CD4-positive, alpha-beta T cell treated with Interleukin-15 for 4 hours (primary cell): Measurements from ENCODE around the gene DSTN.

Experiments used
- DNase-seq: peaks from one replicate; pipeline ENCODE4 v3.0.0-alpha.2; 2020; ENCODE audit warnings: low spot score

Gene DSTN

DNA sequence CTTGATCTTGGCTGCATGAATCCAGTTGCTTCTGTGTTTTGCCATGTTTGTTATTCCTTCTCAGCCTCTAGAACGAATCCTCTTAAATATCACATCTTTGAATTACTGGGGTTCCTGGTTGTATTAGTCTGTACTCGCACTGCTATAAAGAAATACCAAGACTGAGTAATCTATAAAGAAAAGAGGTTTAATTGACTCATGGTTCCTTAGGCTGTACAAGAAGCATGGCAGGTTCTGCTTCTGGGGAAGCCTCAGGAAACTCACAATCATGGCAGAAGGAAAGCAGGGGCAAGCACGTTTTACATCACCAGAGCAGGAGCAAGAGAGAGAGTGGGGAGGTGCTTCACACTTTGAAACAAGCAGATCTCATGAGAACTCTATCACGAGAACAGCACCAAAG is 20.7 kb upstream of the DSTN start:
- DNase-seq: no peak

DNA sequence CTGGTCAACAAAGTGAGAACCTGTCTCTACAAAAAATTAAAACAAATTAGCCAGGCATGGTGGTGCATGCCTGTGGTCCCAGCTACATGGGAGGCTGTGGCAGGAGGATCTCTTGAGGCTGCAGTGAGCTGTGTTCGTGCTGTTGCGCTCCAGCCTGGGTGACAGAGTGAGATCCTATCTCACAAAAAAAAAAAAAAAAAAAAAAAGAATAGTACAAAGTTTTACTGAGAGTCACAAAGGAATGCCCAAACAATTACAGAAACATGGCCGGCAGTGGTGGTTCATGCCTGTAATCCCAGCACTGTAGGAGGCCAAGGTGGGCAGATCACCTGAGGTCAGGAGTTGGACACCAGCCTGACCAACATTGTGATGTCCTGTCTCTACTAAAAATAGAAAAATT is 14.8 kb upstream of the DSTN start:
- DNase-seq: no peak

DNA sequence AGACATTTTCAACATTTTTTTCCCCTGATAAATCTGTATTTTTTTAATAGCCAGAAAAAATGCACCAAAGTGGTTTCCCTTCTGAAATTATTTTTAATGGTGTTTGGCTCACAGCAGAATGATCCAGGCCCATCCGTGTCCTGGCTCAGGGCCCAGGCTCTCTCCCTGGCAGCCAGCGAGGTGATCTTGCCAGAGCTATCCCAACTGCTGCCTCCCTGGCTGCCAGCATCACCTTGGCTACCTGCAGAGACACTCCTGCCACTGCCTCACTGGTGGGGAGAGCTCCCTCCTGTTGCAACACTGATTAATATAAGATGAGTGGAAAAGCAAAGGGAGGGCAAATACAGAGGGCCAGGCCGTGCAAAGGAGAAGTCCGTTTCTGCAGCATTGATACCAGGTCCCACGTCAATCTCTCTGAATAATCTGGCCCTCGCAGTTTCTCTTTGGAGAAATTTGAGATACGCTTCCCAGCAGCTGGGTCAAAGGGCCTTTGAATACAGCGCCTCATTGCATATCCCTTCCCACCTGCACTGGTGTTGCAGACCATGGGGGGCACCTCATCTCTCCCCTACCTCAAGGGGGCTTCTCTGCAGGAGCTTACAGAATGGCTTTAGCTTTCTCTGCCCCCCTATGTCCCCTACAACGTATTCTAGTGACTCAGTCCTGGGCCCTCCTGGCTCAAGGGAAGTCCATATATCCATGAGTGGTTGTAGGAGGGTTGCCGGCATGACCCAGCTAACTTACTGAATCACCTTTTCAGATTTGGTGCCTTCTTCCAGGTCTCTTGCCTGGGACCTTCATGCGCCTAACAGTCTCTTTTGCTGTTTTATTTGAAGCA is 12.8 kb upstream of the DSTN start:
- DNase-seq: no peak

DNA sequence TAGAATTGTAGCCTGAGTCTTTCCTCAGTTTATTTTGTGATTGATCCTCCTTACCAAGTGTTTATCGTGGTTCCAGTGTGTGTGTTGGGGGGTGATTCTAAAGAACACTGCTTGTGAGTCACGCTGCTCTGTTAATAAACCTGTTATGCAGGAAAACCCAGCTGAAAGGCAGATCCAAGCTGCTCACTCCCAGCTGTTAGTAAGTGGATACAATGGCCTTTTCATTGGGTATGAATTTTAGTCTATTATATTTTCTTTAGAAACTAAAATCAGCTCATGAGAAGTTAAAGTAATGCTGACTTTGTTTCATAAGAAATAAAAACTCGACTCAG is 12.2 kb upstream of the DSTN start:
- DNase-seq: no peak

DNA sequence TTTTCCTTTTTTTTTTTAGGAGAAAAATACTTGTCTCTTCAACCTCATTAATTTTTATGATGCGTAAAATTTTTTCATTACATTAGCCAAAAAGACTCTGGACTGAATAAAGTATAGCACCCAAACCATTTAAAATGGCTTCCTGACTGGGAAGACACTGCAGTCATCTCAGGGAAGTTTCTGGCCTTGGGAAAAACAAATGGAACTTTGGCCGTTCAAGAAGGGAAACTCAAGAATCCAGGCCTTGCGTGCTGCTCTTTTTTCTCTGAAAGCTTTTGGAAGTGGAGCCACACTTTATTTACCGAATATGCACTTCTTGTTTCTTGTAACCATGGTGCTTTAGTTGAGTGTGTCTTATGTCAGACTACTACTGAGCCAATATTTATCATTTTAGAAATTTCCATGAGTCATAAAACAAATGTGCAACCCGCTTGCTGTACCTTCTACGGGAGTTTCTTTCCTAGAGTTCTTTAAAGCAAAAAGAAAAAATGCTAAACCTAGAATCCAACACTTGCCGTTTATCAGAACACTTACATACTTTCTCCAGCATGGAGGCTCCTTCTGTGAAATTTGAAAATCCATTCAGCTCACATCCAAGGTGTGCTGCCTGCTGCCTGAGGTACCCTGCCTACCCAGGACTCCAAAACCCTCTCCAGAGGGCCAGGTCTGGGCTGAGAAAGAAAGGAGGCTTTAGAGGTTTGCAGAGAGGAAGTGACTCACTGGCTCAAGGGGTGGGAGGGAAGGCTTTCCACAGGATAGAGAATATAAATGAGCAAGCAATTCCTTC is 11.5 kb upstream of the DSTN start:
- no peak for DNase-seq

DNA sequence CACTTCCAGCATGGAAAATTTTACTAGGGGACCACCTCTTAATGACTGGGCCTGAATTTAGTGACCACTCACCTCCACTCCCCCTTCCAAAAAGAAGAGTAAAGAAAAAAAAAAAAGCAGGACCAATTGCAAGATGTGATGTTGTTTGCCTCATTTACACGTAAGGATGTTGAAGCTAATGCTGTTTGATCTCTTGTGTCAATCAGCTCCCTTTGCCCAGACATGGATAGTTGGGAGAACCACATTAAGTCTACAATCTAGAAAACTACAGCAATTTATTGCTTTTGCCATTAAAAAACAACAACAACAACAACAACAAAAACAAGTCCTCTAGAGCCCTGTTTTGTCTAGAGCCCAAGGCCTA is 11.0 kb upstream of the DSTN start:
- no peak for DNase-seq

GRCh38 chr20:17559338-17559737 is 10.5 kb upstream of the DSTN start:
- DNase-seq: no peak

- DNase-seq: no peak
Measured at GRCh38 chr20:17560344-17561074, 9.4 kb upstream of the DSTN start.

- no peak for DNase-seq
Measured at GRCh38 chr20:17562804-17563305, 7.0 kb upstream of the DSTN start.

DNA sequence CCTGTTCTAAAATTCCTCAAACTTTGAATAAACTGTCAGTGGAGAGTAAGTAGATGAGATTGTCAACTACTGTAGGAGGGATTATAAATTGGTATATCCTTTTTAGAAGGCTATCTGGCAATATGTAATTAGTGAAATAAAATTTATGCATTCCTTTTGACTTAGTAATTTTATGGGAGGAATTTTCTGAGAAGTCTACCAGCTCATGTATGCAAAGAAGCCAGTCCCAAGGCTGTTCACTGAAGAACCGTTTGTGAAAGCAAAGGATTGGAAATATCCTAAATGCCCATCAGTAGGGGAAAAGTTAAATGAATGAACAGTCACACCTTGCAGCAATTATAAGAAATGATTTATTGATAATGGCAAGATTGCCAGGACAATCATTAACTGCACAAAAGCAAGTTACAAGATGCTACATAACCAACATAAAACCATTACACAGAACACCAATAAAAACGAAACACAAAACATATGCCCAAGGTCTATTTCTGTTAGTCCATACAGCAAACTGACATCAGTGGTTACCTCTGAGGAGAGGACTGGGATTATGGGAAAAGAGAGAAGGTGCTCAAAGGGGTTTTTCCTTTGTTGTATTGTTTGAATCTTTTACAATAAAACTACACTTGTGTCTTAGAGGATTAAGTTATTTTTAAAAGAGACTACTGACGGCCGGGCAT is 4.6 kb upstream of the DSTN start:
- DNase-seq: no peak

DNA sequence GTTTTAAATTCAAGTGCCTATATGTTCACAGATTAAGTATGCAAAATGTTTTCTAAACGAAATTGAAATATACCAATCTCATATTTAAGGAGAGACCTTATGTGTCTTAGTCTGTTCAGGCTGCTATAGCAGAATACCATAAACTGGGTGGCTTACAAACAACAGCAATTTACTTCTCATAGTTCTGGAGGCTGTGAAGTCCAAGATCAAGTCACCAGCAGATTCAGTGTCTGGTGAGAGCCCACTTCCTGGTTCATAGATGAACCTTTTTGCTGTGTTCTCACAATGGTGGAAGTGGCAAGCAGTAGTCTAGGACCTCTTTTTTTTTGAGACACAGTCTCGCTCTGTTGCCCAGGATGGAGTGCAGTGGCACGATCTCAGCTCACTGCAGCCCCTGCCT is 3.5 kb upstream of the DSTN start:
- no peak for DNase-seq

GRCh38 chr20:17568045-17568788 is 1.7 kb upstream of the DSTN start:
- DNase-seq: no peak

DNA sequence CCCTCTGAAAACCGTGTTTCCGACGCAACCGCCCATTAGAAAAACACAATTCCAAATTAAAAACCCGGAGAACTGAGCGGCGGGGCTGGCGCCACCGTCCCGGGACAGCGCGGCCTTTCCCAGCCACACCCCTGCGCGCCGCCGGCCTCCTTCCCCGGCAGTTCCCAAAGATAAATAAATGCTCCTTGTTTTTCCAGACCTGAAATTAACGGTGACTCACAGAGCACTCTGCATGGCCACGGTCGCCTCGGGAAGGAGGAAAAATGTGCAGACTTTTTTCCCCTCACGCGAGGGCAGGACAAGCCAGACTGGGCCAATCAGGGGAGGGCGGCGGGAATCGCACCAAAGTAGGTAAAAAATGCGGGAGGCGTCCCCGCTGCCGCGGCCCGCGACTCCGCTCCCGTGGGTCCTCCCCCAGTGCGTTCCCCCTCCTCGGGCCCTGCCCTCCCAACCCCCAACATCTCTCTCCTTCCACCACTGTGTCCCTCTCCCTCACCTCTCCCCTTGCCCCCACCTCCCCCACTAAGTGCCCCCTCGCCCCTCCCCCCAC is 828 bp upstream of the DSTN start:
- DNase-seq: no peak

GRCh38 chr20:17570347-17571152 is 675 bp downstream of the DSTN start:
- no peak for DNase-seq

DNA sequence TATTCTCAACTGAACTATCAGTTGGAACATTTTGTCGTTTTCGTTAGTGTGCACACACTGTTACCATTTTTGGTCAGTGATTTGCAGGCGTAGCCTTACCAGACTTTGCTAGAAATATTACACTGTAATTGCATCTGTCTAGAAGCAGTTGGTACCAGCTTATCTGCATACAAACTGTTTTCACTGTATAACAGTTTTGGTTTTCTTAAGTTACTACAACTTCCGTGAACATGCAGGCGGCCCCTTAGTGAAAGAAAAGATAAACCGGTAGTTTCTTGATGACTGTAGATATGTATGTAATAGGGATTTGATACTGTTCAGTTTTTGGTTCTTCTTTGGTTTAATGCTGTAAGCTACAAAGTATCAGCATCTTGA is 1.3 kb downstream of the DSTN start:
- DNase-seq: no peak

GRCh38 chr20:17572034-17572638 is 2.3 kb downstream of the DSTN start:
- no peak for DNase-seq

DNA sequence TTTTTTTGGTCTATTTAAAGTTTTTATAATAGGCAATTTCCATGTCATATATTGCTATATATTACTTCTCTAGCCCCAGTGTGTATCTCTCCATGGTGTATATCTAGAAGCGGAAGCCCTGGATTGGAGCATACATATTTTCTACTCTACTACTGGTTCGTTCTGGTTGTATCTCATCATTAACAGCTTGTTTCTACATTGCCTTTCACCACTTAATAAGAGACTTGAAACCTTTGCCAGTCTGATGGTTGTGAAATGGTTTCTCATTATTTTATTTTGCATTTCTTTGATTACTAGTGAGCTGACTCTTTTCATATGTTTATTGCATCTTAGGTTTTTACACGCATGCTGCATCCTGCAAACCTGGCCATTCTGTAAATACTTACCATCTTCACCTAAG is 3.6 kb downstream of the DSTN start:
- no peak for DNase-seq

DNA sequence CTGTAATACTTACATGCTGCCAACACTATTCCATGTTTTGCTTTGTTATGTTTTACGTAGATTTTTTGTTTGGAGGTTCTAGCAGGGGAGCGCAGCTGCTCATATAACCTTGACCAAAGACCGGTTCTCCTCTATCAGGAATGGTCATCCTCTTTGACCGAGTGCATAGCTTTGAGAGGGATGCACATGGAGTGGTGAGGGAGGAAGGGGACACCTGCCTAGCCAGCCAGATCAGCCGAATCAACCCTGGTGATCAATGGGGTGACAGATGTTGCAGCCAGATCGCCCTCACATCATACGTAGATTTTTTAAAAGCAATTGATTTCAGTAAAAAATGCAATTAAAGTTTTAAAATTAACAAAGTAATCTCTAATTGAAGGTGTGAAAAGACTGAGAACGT is 6.3 kb downstream of the DSTN start:
- DNase-seq: no peak

DNA sequence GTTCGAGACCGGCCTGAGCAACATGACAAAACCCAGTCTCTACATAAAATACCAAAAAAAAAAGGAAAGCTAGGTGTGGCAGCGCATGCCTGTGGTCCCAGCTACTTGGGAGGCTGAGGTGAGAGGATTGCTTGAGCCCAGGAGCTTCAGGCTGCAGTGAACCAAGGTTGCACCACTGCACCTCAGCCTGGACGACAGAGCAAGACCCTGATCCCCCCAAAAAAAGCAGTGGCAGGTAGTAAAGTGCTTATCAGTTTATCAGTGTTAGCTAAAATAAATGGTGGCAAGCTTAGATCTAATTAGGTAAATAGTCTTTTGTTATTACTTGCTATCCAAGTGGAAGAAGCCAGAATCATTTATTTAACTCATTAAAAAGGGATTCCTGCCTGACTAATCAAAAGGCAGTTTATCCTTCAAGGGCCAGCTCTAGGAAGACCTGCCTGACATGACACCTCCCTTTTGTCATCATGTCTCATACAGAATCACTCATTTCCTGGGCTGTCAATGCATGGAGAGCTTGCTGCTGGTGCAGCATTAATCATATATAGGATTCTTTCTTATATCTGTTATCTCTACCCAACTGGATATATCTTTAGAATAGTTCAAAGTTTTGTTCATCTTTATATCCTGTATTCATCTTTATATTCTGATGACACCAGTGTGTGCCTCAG is 9.6 kb downstream of the DSTN start:
- no peak for DNase-seq
